Measurements from ENCODE around the gene LTA4H.

- TF ChIP-seq, protein P1, sequence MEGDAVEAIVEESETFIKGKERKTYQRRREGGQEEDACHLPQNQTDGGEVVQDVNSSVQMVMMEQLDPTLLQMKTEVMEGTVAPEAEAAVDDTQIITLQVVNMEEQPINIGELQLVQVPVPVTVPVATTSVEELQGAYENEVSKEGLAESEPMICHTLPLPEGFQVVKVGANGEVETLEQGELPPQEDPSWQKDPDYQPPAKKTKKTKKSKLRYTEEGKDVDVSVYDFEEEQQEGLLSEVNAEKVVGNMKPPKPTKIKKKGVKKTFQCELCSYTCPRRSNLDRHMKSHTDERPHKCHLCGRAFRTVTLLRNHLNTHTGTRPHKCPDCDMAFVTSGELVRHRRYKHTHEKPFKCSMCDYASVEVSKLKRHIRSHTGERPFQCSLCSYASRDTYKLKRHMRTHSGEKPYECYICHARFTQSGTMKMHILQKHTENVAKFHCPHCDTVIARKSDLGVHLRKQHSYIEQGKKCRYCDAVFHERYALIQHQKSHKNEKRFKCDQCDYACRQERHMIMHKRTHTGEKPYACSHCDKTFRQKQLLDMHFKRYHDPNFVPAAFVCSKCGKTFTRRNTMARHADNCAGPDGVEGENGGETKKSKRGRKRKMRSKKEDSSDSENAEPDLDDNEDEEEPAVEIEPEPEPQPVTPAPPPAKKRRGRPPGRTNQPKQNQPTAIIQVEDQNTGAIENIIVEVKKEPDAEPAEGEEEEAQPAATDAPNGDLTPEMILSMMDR (IDR thresholded peaks at IDR 0.05), result no peak
- no peak for TF ChIP-seq POLR2A (IDR thresholded peaks at IDR 0.05)
Observed at GRCh38 chr12:95999484-95999883, 35.9 kb downstream of the LTA4H start.

Data from ovary (tissue), 3 donors.